SJCRH30 (cell line): ENCODE measurements around the gene DNPH1. TPM values are rescaled to one million over a fixed set of nuclear protein-coding genes. Genes with fewer than 3 reads are reported as not detected.
A peak's percentile ranks its signal among the peaks of the same experiment; 100 is the strongest.

Experiments
- DNase-seq, 2 experiments: peaks; one replicate each; pipeline ENCODE4 v3.0.0-alpha.2; 2015 to 2020
- H3K27ac ChIP-seq: fragments of 250-450 bp; sonication (Bioruptor Pico); 2 replicates; pipeline ENCODE4 v1.5.1; 2020; ENCODE audit warnings: mild to moderate bottlenecking, moderate library complexity
- H3K27me3 ChIP-seq: fragments of 250-450 bp; sonication (Bioruptor Pico); 2 replicates; pipeline ENCODE4 v1.5.1; 2020; ENCODE audit warnings: mild to moderate bottlenecking, moderate library complexity
- H3K36me3 ChIP-seq: fragments of 250-450 bp; sonication (Bioruptor Pico); 2 replicates; pipeline ENCODE4 v1.5.1; 2020; ENCODE audit warnings: mild to moderate bottlenecking, moderate library complexity
- H3K4me1 ChIP-seq: fragments of 250-450 bp; sonication (Bioruptor Pico); 2 replicates; pipeline ENCODE4 v1.5.1; 2020; ENCODE audit warnings: mild to moderate bottlenecking, moderate library complexity
- H3K4me3 ChIP-seq: fragments of 250-450 bp; sonication (Bioruptor Pico); 2 replicates; pipeline ENCODE4 v1.5.1; 2020; ENCODE audit warnings: mild to moderate bottlenecking, moderate library complexity
- H3K9me3 ChIP-seq: fragments of 250-450 bp; sonication (Bioruptor Pico); replicated peaks from 2 replicates; pipeline ENCODE4 v1.5.1; 2020; ENCODE audit warnings: mild to moderate bottlenecking, moderate library complexity
- total RNA-seq: library from RNA; depleted of rRNA; stranded (reverse); fragments of >200 nt; shearing (Covaris generic); gene quantifications from 2 replicates; pipeline ENCODE4 v1.2.3, GENCODE V29; 2014

The DNPH1 gene
- total RNA-seq, 1 experiment from 2014 or later: 23.8 TPM

- DNase-seq: no peak
- H3K4me3 ChIP-seq: no peak overlapping the region
- no peaks in the 10 kb centered on the region for H3K4me1 ChIP-seq
- no peaks in the 10 kb centered on the region for H3K36me3 ChIP-seq
- no peak overlapping the region for H3K27ac ChIP-seq
- H3K27me3 ChIP-seq: peaks cover 8% of the 10 kb centered on the region; the same call in 1 of the 2 replicates
- no peaks in the 10 kb centered on the region for H3K9me3 ChIP-seq
Measured at GRCh38 chr6:43257367-43258145, 28.3 kb upstream of the DNPH1 start.

GRCh38 chr6:43256670-43257366, 27.5 kb upstream of the DNPH1 start:
- no peak overlapping the region for H3K27ac ChIP-seq
- no peaks in the 10 kb centered on the region for H3K36me3 ChIP-seq
- H3K9me3 ChIP-seq: no peaks in the 10 kb centered on the region
- peaks cover 9% of the 10 kb centered on the region for H3K27me3 ChIP-seq
- H3K4me1 ChIP-seq: no peaks in the 10 kb centered on the region
- no peak for DNase-seq
- no peak overlapping the region for H3K4me3 ChIP-seq

DNA sequence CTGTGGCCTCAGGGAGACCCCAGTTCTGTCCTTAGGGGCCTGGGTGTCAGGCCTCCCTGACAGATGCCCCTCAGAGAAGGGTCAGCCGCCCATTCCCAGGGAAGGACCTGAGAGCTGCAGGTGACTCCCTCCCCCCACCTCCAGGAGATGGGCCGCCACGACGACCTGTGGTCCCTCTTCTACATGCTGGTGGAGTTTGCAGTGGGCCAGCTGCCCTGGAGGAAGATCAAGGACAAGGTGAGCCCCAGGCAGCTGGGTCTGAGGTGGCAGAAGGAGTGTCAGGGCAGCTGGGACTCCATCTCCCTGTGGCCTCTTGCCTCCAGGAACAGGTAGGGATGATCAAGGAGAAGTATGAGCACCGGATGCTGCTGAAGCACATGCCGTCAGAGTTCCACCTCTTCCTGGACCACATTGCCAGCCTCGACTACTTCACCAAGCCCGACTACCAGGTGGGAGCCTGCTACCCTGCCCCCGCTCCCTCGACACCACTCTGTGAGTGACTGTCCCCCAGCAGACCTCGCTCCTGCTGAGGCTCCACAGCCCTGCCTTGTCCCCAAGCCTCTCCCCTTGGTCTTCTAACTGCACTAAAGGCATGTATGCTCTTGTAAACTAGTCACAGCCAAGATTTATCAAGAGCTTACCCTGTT, 26.2 kb upstream of the DNPH1 start:
- Histone ChIP-seq H3K9me3 (no peaks in the 10 kb centered on the region), H3K27ac (no peak overlapping the region), H3K4me1 (no peaks in the 10 kb centered on the region; the same call in 1 of the 2 replicates), H3K36me3 (no peaks in the 10 kb centered on the region), H3K27me3 (peaks cover 19% of the 10 kb centered on the region), H3K4me3 (no peak overlapping the region)
- no peak for DNase-seq

DNA sequence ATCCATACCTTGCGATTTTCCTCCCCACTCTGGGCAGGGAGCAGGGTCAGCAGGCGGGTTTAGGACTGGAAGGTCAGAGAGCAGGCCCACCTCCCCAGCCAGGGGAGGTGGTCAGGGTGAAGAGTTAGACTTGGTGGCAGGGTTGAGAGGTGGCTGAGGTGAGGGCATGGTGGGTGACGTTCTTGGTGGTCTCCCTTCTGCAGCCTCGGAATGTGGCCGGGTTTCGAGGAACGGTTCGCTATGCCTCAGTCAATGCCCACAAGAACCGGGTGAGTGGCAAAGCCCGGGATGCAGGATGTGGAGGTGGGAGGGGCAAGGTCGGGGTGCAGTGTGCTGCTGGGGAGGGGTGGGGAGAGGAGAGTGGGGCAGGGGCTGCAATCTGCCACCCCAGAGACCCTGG, 25.6 kb upstream of the DNPH1 start:
- Histone ChIP-seq H3K9me3 (no peaks in the 10 kb centered on the region), H3K4me3 (no peak overlapping the region), H3K27me3 (peaks cover 21% of the 10 kb centered on the region), H3K36me3 (no peaks in the 10 kb centered on the region), H3K4me1 (no peaks in the 10 kb centered on the region; the same call in 1 of the 2 replicates), H3K27ac (no peak overlapping the region)
- no peak for DNase-seq

GRCh38 chr6:43254138-43254817, 25.0 kb upstream of the DNPH1 start:
- no peak overlapping the region for H3K27ac ChIP-seq
- H3K27me3 ChIP-seq: peaks cover 21% of the 10 kb centered on the region
- DNase-seq: no peak

DNA sequence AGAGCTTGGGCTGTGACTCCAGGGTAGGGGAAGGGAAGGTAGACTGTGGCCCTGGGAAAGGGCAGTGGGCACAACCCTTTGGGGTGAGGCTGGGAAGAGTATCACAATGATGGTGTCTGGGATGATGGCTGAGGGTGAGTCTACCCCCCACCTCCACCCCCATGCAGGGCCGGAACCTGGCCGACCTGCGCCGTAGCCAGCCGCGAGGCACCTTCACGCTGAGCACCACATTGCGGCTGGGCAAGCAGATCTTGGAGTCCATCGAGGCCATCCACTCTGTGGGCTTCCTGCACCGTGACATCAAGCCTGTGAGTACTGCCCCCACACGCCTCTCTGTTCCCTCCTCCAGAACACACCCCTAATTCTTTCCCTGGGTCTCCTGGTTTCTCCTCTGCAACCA, 24.1 kb upstream of the DNPH1 start:
- Histone ChIP-seq H3K27me3 (peaks cover 25% of the 10 kb centered on the region), H3K27ac (no peak overlapping the region), H3K4me1 (no peaks in the 10 kb centered on the region; the same call in 1 of the 2 replicates), H3K36me3 (no peaks in the 10 kb centered on the region), H3K4me3 (no peak overlapping the region), H3K9me3 (no peaks in the 10 kb centered on the region)
- DNase-seq: no peak

More at GRCh38 chr6:43254138-43254817, 25.0 kb upstream of the DNPH1 start:
- no peaks in the 10 kb centered on the region for H3K9me3 ChIP-seq
- no peak overlapping the region for H3K4me3 ChIP-seq
- no peaks in the 10 kb centered on the region for H3K36me3 ChIP-seq
- no peaks in the 10 kb centered on the region; the same call in 1 of the 2 replicates for H3K4me1 ChIP-seq

- Histone ChIP-seq H3K27ac (no peak overlapping the region), H3K4me3 (no peak overlapping the region), H3K9me3 (no peaks in the 10 kb centered on the region), H3K27me3 (peaks cover 22% of the 10 kb centered on the region), H3K36me3 (no peaks in the 10 kb centered on the region), H3K4me1 (no peaks in the 10 kb centered on the region; the same call in 1 of the 2 replicates)
- DNase-seq: no peak
Measured at GRCh38 chr6:43250992-43251373, 21.7 kb upstream of the DNPH1 start.

DNA sequence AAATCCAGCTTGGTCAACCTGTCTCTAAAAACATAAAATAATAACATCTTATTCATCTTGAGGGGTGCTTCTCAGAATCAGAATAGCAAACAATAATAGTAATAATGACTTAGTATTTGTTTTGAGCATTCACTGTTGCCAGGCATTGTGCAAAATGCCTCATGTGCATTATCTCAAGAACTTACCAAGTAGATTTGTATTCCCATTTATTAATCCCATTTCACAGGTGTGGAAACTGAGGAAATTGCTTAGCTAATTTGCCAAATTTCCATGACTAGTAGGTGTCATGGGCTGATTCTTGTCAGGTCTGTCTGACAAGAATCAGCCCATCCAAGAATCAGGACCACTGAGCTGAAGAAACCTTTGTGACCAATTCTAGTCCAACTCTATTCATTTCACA, 19.5 kb upstream of the DNPH1 start:
- no peaks in the 10 kb centered on the region; the same call in 1 of the 2 replicates for H3K4me1 ChIP-seq
- no peaks in the 10 kb centered on the region for H3K36me3 ChIP-seq
- H3K27me3 ChIP-seq: peaks cover 27% of the 10 kb centered on the region
- no peak overlapping the region for H3K4me3 ChIP-seq
- no peaks in the 10 kb centered on the region for H3K9me3 ChIP-seq
- no peak for DNase-seq
- H3K27ac ChIP-seq: no peak overlapping the region

DNA sequence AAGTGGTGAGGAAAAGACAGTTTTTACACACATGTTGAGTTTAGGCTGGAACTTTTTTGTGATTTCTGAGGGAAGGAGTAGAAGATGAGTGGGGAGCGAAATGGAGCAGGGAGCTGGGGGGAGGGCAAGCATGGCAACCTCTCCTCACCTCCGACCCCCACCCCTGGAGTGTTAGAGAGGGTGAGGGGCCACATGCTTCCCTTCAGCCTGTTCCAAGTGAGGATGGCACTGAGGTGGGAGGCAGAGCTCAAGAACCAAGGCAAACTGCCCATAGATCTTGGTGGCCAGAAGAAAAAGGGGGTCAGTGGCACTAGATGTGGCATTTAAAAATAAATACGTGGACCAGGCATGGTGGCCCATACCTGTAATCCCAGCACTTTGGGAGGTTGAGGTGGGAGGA, 18.8 kb upstream of the DNPH1 start:
- Histone ChIP-seq H3K27ac (no peak overlapping the region), H3K27me3 (peaks cover 27% of the 10 kb centered on the region), H3K4me1 (no peaks in the 10 kb centered on the region; the same call in 1 of the 2 replicates), H3K4me3 (no peak overlapping the region), H3K9me3 (no peaks in the 10 kb centered on the region), H3K36me3 (no peaks in the 10 kb centered on the region)
- DNase-seq: no peak

DNA sequence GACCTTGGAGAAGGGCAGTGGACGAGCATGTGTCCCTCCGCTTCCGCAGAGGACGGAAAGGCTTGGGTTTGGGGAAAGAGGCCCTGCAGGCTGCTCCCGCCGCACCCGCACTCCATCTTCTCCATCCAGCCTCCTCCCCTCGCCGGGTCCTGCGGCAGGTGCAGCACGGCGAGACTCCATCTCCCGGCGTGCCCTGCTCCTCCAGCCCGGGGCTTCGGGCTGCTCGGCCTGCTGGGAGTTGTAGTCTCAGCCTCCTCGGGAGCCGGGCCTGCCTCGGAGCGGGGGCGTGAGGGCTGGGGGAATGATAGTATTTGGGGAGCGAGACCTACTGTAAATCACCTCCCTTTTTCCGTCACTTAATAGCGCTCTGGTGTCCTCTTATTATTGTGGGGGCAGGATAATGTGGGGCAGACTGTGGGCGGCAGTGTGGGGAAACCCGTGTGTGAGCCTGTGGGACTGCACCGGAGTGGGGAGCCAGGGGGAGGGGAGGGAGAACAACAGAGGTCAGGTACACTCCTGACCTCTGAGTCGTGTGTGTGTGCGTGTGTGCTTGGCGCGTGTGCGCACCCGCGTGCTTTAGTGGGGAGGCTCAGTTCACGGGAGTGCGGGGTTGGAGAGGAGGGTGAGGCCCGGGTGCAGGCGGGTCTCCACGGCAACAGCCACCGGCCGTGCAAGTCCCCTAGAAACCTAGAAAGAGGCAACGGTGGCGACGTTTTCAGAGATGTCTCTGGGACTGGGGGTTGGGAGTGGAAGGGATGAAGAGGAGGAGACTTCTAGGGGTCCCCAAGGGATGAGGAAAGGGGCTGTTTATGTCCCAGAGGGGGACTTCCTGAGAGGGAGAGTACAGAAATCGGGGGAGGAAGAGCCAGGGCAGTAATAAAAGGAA, 18.1 kb upstream of the DNPH1 start:
- DNase-seq: peak; percentile 51 to 68
- H3K27ac ChIP-seq: no peak overlapping the region
- no peaks in the 10 kb centered on the region for H3K36me3 ChIP-seq
- H3K9me3 ChIP-seq: no peaks in the 10 kb centered on the region
- peaks cover 27% of the 10 kb centered on the region for H3K27me3 ChIP-seq
- no peaks in the 10 kb centered on the region; the same call in 1 of the 2 replicates for H3K4me1 ChIP-seq
- H3K4me3 ChIP-seq: peak overlapping the region; percentile 43

DNA sequence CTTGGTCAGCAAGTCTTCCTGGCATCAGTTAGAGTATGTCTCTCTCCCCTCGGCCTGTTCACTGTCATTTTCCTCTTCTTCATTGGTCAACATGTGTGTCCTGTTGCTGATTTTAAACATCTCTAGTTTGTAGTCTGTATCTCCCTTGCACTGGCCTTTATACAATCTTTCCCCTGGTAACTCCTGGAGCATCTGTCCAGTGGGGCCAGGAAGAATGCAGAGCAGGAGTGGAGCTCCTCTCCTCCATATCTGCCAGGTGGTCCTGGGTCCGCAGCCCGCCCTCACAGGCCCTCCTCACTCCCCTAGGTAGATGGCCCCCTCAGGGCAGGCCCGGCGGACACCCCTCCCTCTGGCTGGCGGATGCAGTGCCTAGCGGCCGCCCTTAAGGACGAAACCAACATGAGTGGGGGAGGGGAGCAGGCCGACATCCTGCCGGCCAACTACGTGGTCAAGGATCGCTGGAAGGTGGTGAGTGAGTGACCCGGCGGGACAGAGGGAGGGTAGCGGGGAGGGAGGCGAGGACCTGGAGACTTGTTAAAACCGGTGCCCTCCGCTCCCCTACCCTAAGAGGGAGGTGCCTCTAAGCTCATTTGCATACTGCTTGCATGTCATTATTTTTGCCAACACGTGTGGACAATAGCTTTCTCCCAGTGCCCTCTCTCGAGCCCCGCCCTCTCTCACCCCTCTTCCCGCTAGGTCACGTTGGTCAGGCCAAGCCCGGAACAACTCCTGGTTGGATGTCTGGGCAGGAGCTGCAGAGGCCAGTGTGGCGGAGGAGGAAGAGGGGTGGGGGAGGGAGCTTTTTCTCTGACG, 17.2 kb upstream of the DNPH1 start:
- peak overlapping the region; percentile 43 for H3K4me3 ChIP-seq
- H3K9me3 ChIP-seq: no peaks in the 10 kb centered on the region
- peak; percentile 27 to 39 for DNase-seq
- H3K36me3 ChIP-seq: no peaks in the 10 kb centered on the region
- H3K27me3 ChIP-seq: peaks cover 23% of the 10 kb centered on the region
- no peaks in the 10 kb centered on the region; the same call in 1 of the 2 replicates for H3K4me1 ChIP-seq
- no peak overlapping the region for H3K27ac ChIP-seq

- Histone ChIP-seq H3K36me3 (no peaks in the 10 kb centered on the region), H3K4me3 (no peak overlapping the region), H3K27ac (no peak overlapping the region), H3K27me3 (peaks cover 11% of the 10 kb centered on the region), H3K9me3 (no peaks in the 10 kb centered on the region), H3K4me1 (no peaks in the 10 kb centered on the region)
- DNase-seq: no peak
Measured at GRCh38 chr6:43243664-43244321, 14.5 kb upstream of the DNPH1 start.
